Caco-2 (cell line): Measurements from ENCODE around the gene AGAP1. TPM values are rescaled to one million over a fixed set of nuclear protein-coding genes. Genes with fewer than 3 reads are reported as not detected.

Source experiments
- BruUV-seq: library from RNA; stranded (reverse); fragments of 400-500 nt; replicated peaks from 2 replicates; lab custom pipeline; 2021; lab: Mats Ljungman, UMichigan
- CTCF ChIA-PET: fragments of 300-600 bp; sonication (Branson Sonifier 250); formaldehyde crosslinking; loops from one replicate; lab custom pipeline; 2022; ENCODE audit warnings: antibody characterized with exemption; lab: Charles Lee
- POLR2A ChIA-PET: fragments of 300-600 bp; sonication (Branson Sonifier 250); formaldehyde crosslinking; loops from one replicate; lab custom pipeline; 2022; ENCODE audit warnings: antibody characterized with exemption; lab: Charles Lee
- DNase-seq, 2 experiments: peaks; one replicate each; pipeline versions ENCODE4 v3.0.0 to v3.0.0-alpha.2; 2020 to 2022
- H3K27me3 ChIP-seq: replicated peaks from 2 replicates; pipeline ENCODE4 v1.6.0; 2011; ENCODE audit warnings: low read length; ENCODE audit not compliant: control insufficient read depth, insufficient read depth
- H3K36me3 ChIP-seq: 2 replicates; pipeline ENCODE4 v1.5.1; 2011; ENCODE audit warnings: low read length; ENCODE audit not compliant: control insufficient read depth, insufficient read depth
- H3K4me1 ChIP-seq: fragments of 250-450 bp; sonication (Bioruptor Pico); 2 replicates; pipeline ENCODE4 v1.5.1; 2020; ENCODE audit warnings: mild to moderate bottlenecking
- H3K4me3 ChIP-seq: 2 replicates; pipeline ENCODE4 v1.5.1; 2011; ENCODE audit warnings: low read depth, mild to moderate bottlenecking, control low read depth, low read length
- H3K9me3 ChIP-seq: fragments of 250-450 bp; sonication (Bioruptor Pico); 2 replicates; pipeline ENCODE4 v1.5.1; 2020; ENCODE audit warnings: mild to moderate bottlenecking, moderate library complexity
- H3K27ac Mint-ChIP-seq: one replicate; pipeline ENCODE4 v1.8.0; 2022; ENCODE audit warnings: mixed read lengths; ENCODE audit not compliant: unreplicated experiment
- H3K27me3 Mint-ChIP-seq: one replicate; pipeline ENCODE4 v1.8.0; 2022; ENCODE audit warnings: mixed read lengths; ENCODE audit not compliant: insufficient read depth, unreplicated experiment
- H3K36me3 Mint-ChIP-seq: one replicate; pipeline ENCODE4 v1.8.0; 2022; ENCODE audit warnings: mild to moderate bottlenecking, mixed read lengths; ENCODE audit not compliant: insufficient read depth, unreplicated experiment
- H3K4me1 Mint-ChIP-seq: one replicate; pipeline ENCODE4 v1.8.0; 2022; ENCODE audit warnings: low read depth, mixed read lengths; ENCODE audit not compliant: unreplicated experiment
- H3K4me3 Mint-ChIP-seq: one replicate; pipeline ENCODE4 v1.8.0; 2022; ENCODE audit warnings: mild to moderate bottlenecking, moderate library complexity, mixed read lengths; ENCODE audit not compliant: unreplicated experiment
- H3K9me3 Mint-ChIP-seq: one replicate; pipeline ENCODE4 v1.8.0; 2022; ENCODE audit warnings: mixed read lengths; ENCODE audit not compliant: unreplicated experiment
- intact Hi-C: fragments of 100-400 bp; cut with micrococcal nuclease; formaldehyde crosslinking; loops from one replicate; pipeline ENCODE4 v1.10.0; 2022; ENCODE audit not compliant: unreplicated experiment
- total RNA-seq: library from RNA; stranded (reverse); gene quantifications from 2 replicates; pipeline ENCODE4 v1.2.3, GENCODE V29; 2022
- TF ChIP-seq, protein P1 (sequence below), 2 experiments: fragments of 200-600 bp in 1 of 2; IDR thresholded peaks; 1 replicate in 1 of 2; 2 replicates in 1 of 2; pipeline versions ENCODE4 v1.5.1 to v1.8.0; 2011 to 2022; ENCODE audit warnings: antibody characterized with exemption in 1 of 2, control low read depth in 1 of 2, inconsistent platforms in 1 of 2, low read depth in 1 of 2, low read length in 1 of 2, mild to moderate bottlenecking in 1 of 2, moderate library complexity in 1 of 2; ENCODE audit not compliant: insufficient read depth in 1 of 2, severe bottlenecking in 1 of 2, unreplicated experiment in 1 of 2

Gene AGAP1
- total RNA-seq, 1 experiment from 2014 or later, result 41.7 TPM

GRCh38 chr2:235637896-235638295 lies 144.1 kb downstream of the AGAP1 start:
- intact Hi-C loops, result no loop called here
- no TSS peak for BruUV-seq

DNA sequence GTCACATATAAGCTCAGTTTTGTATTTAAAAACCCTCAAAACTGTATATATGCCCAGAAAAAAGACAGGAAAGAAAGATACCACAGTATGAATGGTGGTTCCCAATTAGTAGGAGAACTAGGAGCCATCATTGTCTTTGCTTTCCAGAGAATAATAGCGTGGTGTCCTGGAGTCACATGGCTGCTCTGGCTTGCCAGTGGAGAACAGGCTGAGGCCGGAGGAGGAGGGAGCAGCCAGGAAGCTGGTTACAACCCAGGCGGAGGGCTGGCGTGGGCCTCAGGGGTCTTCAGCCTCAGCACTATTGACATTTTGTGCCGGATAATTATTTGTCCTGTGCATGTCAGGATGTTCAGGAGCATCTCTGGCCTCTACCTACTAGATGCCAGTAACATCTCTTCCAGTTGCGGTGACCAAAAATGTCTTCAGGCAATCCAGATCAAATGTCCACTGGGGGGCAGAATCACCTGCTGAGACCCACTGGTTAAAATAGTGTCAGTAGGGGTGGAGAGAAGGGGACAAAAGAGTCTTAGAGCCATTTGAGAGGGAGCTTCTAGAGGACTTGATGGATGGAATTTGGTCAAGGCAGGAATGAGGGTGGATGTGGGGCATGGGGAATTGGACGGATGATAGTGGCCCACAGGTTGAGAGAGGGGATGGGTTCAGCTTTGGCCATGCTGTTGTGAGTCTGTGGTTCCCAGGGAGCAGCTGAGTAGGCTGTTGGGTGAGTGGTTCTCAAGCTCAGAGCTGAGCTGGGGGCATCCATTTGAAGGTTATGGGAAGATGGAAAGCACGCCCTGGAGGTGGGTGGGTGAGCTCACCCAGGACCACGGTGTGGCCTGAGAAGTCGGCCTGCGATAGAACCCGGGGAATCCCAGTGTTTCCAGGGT lies 144.9 kb downstream of the AGAP1 start:
- peaks cover 7% of the 10 kb centered on the region for H3K4me1 Mint-ChIP-seq
- POLR2A ChIA-PET, result no interaction called here
- intact Hi-C loops, result no loop called here

More at GRCh38 chr2:235637896-235638295, 144.1 kb downstream of the AGAP1 start:
- no peaks in the 10 kb centered on the region for H3K4me1 ChIP-seq
- POLR2A ChIA-PET, result no interaction called here
- peaks cover 7% of the 10 kb centered on the region for H3K4me1 Mint-ChIP-seq
- peaks cover 5% of the 10 kb centered on the region for H3K36me3 Mint-ChIP-seq
- H3K4me3 Mint-ChIP-seq, result no peak overlapping the region
- H3K4me3 ChIP-seq, result no peak overlapping the region
- TF ChIP-seq, protein P1, sequence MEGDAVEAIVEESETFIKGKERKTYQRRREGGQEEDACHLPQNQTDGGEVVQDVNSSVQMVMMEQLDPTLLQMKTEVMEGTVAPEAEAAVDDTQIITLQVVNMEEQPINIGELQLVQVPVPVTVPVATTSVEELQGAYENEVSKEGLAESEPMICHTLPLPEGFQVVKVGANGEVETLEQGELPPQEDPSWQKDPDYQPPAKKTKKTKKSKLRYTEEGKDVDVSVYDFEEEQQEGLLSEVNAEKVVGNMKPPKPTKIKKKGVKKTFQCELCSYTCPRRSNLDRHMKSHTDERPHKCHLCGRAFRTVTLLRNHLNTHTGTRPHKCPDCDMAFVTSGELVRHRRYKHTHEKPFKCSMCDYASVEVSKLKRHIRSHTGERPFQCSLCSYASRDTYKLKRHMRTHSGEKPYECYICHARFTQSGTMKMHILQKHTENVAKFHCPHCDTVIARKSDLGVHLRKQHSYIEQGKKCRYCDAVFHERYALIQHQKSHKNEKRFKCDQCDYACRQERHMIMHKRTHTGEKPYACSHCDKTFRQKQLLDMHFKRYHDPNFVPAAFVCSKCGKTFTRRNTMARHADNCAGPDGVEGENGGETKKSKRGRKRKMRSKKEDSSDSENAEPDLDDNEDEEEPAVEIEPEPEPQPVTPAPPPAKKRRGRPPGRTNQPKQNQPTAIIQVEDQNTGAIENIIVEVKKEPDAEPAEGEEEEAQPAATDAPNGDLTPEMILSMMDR (IDR thresholded peaks at IDR 0.05; ENCODE audit: insufficient read depth in 1 of 2, low read depth in 1 of 2, low read length in 1 of 2, severe bottlenecking in 1 of 2, unreplicated experiment in 1 of 2), result no peak
- no peaks in the 10 kb centered on the region for H3K9me3 Mint-ChIP-seq
- H3K27ac Mint-ChIP-seq, result no peak overlapping the region
- CTCF ChIA-PET, result no interaction called here
- no peak for DNase-seq
- H3K36me3 ChIP-seq, result no peaks in the 10 kb centered on the region
- no peaks in the 10 kb centered on the region for H3K9me3 ChIP-seq
- no peaks in the 10 kb centered on the region for H3K27me3 Mint-ChIP-seq
- no peaks in the 10 kb centered on the region for H3K27me3 ChIP-seq

GRCh38 chr2:235639428-235639773 lies 145.6 kb downstream of the AGAP1 start:
- no peaks in the 10 kb centered on the region for H3K9me3 ChIP-seq
- BruUV-seq, result no TSS peak
- H3K4me3 ChIP-seq, result no peak overlapping the region
- H3K4me1 ChIP-seq, result no peaks in the 10 kb centered on the region
- POLR2A ChIA-PET, result no interaction called here
- Mint-ChIP-seq H3K36me3 (peaks cover 5% of the 10 kb centered on the region), H3K9me3 (no peaks in the 10 kb centered on the region), H3K4me1 (peaks cover 7% of the 10 kb centered on the region), H3K4me3 (no peak overlapping the region), H3K27me3 (no peaks in the 10 kb centered on the region), H3K27ac (peak overlapping the region; percentile 75)
- DNase-seq, result no peak
- no peaks in the 10 kb centered on the region for H3K27me3 ChIP-seq
- H3K36me3 ChIP-seq, result no peaks in the 10 kb centered on the region
- TF ChIP-seq, protein P1 (IDR thresholded peaks at IDR 0.05; ENCODE audit: insufficient read depth in 1 of 2, low read depth in 1 of 2, low read length in 1 of 2, severe bottlenecking in 1 of 2, unreplicated experiment in 1 of 2), result no peak
- CTCF ChIA-PET, result interaction anchor here (1.0 kb wide), 1 partner anchor 107 kb away, joined by 3 read pairs; no protein-coding TSS in a partner anchor
- intact Hi-C loops, result no loop called here

More for the DNA sequence above, 144.9 kb downstream of the AGAP1 start:
- CTCF ChIA-PET, result interaction anchor here (1.0 kb wide), 1 partner anchor 107 kb away, joined by 3 read pairs; no protein-coding TSS in a partner anchor
- H3K27me3 ChIP-seq, result no peaks in the 10 kb centered on the region
- TF ChIP-seq, protein P1 (IDR thresholded peaks at IDR 0.05; ENCODE audit: insufficient read depth in 1 of 2, low read depth in 1 of 2, low read length in 1 of 2, severe bottlenecking in 1 of 2, unreplicated experiment in 1 of 2), result peak in 1 of 2 experiments; percentile 25
- BruUV-seq, result no TSS peak
- Mint-ChIP-seq H3K4me3 (no peak overlapping the region), H3K36me3 (peaks cover 5% of the 10 kb centered on the region), H3K9me3 (no peaks in the 10 kb centered on the region), H3K27me3 (no peaks in the 10 kb centered on the region), H3K27ac (peak overlapping the region; percentile 75)
- DNase-seq, result no peak
- no peak overlapping the region for H3K4me3 ChIP-seq
- H3K4me1 ChIP-seq, result no peaks in the 10 kb centered on the region
- no peaks in the 10 kb centered on the region for H3K36me3 ChIP-seq
- H3K9me3 ChIP-seq, result no peaks in the 10 kb centered on the region
